ENCODE data around the gene TBC1D17.

DNA sequence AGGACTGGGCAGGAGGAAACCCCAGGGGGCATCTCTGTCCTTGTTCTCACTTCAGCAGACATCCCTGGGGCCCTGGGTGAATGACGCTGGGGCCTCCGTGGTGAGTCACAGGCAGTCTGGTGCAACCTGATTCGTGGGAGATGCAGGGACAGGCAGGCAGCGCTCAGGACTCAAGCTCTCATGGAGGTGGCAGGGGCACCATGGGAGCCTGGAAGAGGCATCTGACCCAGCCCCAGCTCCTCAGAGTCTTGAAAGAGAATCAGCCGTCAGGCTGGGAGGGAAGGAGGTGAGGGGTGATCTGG lies 40.5 kb upstream of the TBC1D17 start:
- TF ChIP-seq, protein P1, sequence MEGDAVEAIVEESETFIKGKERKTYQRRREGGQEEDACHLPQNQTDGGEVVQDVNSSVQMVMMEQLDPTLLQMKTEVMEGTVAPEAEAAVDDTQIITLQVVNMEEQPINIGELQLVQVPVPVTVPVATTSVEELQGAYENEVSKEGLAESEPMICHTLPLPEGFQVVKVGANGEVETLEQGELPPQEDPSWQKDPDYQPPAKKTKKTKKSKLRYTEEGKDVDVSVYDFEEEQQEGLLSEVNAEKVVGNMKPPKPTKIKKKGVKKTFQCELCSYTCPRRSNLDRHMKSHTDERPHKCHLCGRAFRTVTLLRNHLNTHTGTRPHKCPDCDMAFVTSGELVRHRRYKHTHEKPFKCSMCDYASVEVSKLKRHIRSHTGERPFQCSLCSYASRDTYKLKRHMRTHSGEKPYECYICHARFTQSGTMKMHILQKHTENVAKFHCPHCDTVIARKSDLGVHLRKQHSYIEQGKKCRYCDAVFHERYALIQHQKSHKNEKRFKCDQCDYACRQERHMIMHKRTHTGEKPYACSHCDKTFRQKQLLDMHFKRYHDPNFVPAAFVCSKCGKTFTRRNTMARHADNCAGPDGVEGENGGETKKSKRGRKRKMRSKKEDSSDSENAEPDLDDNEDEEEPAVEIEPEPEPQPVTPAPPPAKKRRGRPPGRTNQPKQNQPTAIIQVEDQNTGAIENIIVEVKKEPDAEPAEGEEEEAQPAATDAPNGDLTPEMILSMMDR (IDR thresholded peaks at IDR 0.05; ENCODE audit: low read length) = no peak
- no peak for TF ChIP-seq EZH2phosphoT487 (IDR thresholded peaks at IDR 0.05; ENCODE audit: low read length)

Measured in MM.1S (cell line).